GM12865 (cell line): ENCODE data around the gene APOE.

Experiments
- DNase-seq: peaks from one replicate; pipeline ENCODE4 v3.0.0; 2010; ENCODE audit warnings: low read depth
- H3K4me3 ChIP-seq: 2 replicates; pipeline ENCODE4 v1.5.1; 2011; ENCODE audit warnings: mild to moderate bottlenecking, low read depth, low read length, control low read depth
- CTCF ChIP-seq: IDR thresholded peaks from 2 replicates; pipeline ENCODE4 v1.5.1; 2011; ENCODE audit warnings: low read length, control low read depth, low read depth, inconsistent platforms; ENCODE audit not compliant: insufficient read depth; ENCODE audit errors: missing control alignments

The APOE gene

GRCh38 chr19:44948237-44948636 lies 42.6 kb downstream of the APOE start:
- TF ChIP-seq CTCF = no peak
- DNase-seq = no peak
- H3K4me3 ChIP-seq = no peak overlapping the region

- H3K4me3 ChIP-seq = no peak overlapping the region
- no peak for TF ChIP-seq CTCF
- no peak for DNase-seq
Observed at GRCh38 chr19:44948763-44949374, 43.3 kb downstream of the APOE start.

GRCh38 chr19:44949550-44949949 lies 44.0 kb downstream of the APOE start:
- no peak for TF ChIP-seq CTCF
- no peak for DNase-seq

GRCh38 chr19:44951179-44952159 lies 45.9 kb downstream of the APOE start:
- no peak overlapping the region for H3K4me3 ChIP-seq
- DNase-seq = peak; percentile 85
- peak; percentile 83 for TF ChIP-seq CTCF

More at GRCh38 chr19:44949550-44949949, 44.0 kb downstream of the APOE start:
- H3K4me3 ChIP-seq = no peak overlapping the region

- no peak for DNase-seq
Observed at GRCh38 chr19:44954278-44954648, 48.7 kb downstream of the APOE start.

More at GRCh38 chr19:44954278-44954648, 48.7 kb downstream of the APOE start:
- peak overlapping the region; percentile 79 for H3K4me3 ChIP-seq
- no peak for TF ChIP-seq CTCF
